Tibial nerve (tissue), 4 donors: Measurements from ENCODE around the gene KSR2.

Source experiments
- CTCF ChIP-seq, 5 experiments: fragments of 200-600 bp in 3 of 5; fragments of 450-650 bp in 2 of 5; sonication (generic) in 3 of 5; IDR thresholded peaks; one replicate each; pipeline ENCODE4 v1.5.1; 2016 to 2019; ENCODE audit warnings: antibody characterized with exemption in 5 of 5, mild to moderate bottlenecking in 3 of 5, moderate library complexity in 2 of 5
- EP300 ChIP-seq, 2 donors: sonication (generic); formaldehyde crosslinking; IDR thresholded peaks; one replicate each; pipeline ENCODE4 v1.6.1; 2017; ENCODE audit warnings: antibody characterized with exemption in 2 of 2, mild to moderate bottlenecking in 1 of 2

DNA sequence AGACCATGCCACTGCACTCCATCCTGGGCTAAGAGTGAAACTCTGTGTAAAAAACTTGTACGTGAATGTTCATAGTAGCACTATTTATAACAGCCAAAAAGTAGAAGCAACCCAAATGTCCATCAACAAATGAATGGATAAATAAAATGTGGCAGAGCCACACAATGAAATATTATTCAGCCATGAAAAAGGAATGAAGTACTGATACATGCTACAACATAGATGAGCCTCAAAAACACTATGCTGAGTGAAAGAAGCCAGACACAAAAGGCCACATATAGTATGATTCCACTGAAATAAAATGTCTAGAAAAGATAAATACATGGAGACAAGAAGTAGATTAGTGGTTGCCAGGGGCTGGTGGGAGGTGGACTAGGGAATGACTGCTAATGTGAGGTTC is 72.8 kb downstream of the KSR2 start:
- TF ChIP-seq CTCF (IDR thresholded peaks at IDR 0.05) (no peak), EP300 (IDR thresholded peaks at IDR 0.05) (no peak)
